HEK293 (cell line): ENCODE data around the gene PHKG2.

Experiments used
- BCL11A ChIP-seq: fragments of 450-650 bp; formaldehyde crosslinking; IDR thresholded peaks from 2 replicates; pipeline ENCODE4 v1.5.1; 2016; ENCODE audit warnings: low read depth, missing biosample characterization, missing genetic modification characterization
- CTCF ChIP-seq: fragments of 450-650 bp; formaldehyde crosslinking; IDR thresholded peaks from 2 replicates; pipeline ENCODE4 v1.5.1; 2016; ENCODE audit warnings: missing biosample characterization, missing genetic modification characterization
- ZNF18 ChIP-seq: fragments of 450-650 bp; formaldehyde crosslinking; IDR thresholded peaks from 2 replicates; pipeline ENCODE4 v1.5.1; 2016; ENCODE audit warnings: missing biosample characterization, missing genetic modification characterization
- ZNF670 ChIP-seq: fragments of 450-650 bp; formaldehyde crosslinking; IDR thresholded peaks from 2 replicates; pipeline ENCODE4 v1.5.1; 2016; ENCODE audit warnings: missing biosample characterization, missing genetic modification characterization, low read depth
- ZNF768 ChIP-seq: fragments of 450-650 bp; formaldehyde crosslinking; IDR thresholded peaks from 2 replicates; pipeline ENCODE4 v1.5.1; 2018; ENCODE audit warnings: missing biosample characterization, mild to moderate bottlenecking, missing genetic modification characterization

GRCh38 chr16:30773826-30774225 lies 25.6 kb downstream of the PHKG2 start:
- TF ChIP-seq BCL11A (tag by site-specific recombination) (no peak), CTCF (no peak), ZNF768 (tag by site-specific recombination) (no peak), ZNF18 (tag by site-specific recombination) (no peak), ZNF670 (tag by site-specific recombination) (no peak)
